ENCODE results near the gene XPC. TPM values are rescaled to one million over a fixed set of nuclear protein-coding genes. Genes with fewer than 3 reads are reported as not detected.
A peak's percentile ranks its signal among the peaks of the same experiment; 100 is the strongest.

Gene XPC
- total and polyA plus RNA-seq, 4 donors, result 12.7 to 26.7 (median 14.2) TPM

- Histone ChIP-seq H3K27ac (ENCODE audit: low read depth in 1 of 2, low read length in 2 of 2) (peak overlapping the region; percentile 60 to 72), H3K4me1 (ENCODE audit: control insufficient read depth in 4 of 4, insufficient read depth in 4 of 4, low read length in 3 of 4) (peaks cover 22 to 92% (median 79%) of the 10 kb centered on the region in 4 donors), H3K9me3 (ENCODE audit: control insufficient read depth in 4 of 4, low read length in 3 of 4) (no peaks in the 10 kb centered on the region), H3K4me3 (ENCODE audit: low read depth in 1 of 3, low read length in 3 of 3) (no peak overlapping the region), H3K27me3 (ENCODE audit: control insufficient read depth in 4 of 4, insufficient read depth in 4 of 4, low read length in 3 of 4) (no peaks in the 10 kb centered on the region), H3K36me3 (ENCODE audit: control insufficient read depth in 4 of 4, insufficient read depth in 3 of 4, low read depth in 1 of 4, low read length in 3 of 4) (peaks cover 0 to 8% (median 5%) of the 10 kb centered on the region in 4 donors), H3K9ac (ENCODE audit: low read depth in 1 of 2, low read length in 2 of 2) (no peak overlapping the region)
- WGBS, result 63% methylated on average over 2 of the region's 2 CpGs
- DNase-seq (ENCODE audit: low spot score), result no peak
- TF ChIP-seq NR2F2 (IDR thresholded peaks at IDR 0.05) (no peak), ZBTB33 (IDR thresholded peaks at IDR 0.05) (no peak), FOXA1 (IDR thresholded peaks at IDR 0.05) (no peak), TAF1 (conservative IDR thresholded peaks at IDR 0.05) (no peak), HNF4A (conservative IDR thresholded peaks at IDR 0.05) (no peak), REST (IDR thresholded peaks at IDR 0.05) (no peak), YY1 (IDR thresholded peaks at IDR 0.05) (no peak), SP1 (IDR thresholded peaks at IDR 0.05) (no peak), RAD21 (IDR thresholded peaks at IDR 0.05) (no peak)
Observed at GRCh38 chr3:14141144-14141543, 37.3 kb downstream of the XPC start.

GRCh38 chr3:14140668-14141067 is 37.7 kb downstream of the XPC start:
- 81% methylated on average over 2 of the region's 2 CpGs for WGBS
- Histone ChIP-seq H3K9ac (ENCODE audit: low read depth in 1 of 2, low read length in 2 of 2) (no peak overlapping the region), H3K9me3 (ENCODE audit: control insufficient read depth in 4 of 4, low read length in 3 of 4) (no peaks in the 10 kb centered on the region), H3K27me3 (ENCODE audit: control insufficient read depth in 4 of 4, insufficient read depth in 4 of 4, low read length in 3 of 4) (no peaks in the 10 kb centered on the region), H3K27ac (ENCODE audit: low read depth in 1 of 2, low read length in 2 of 2) (peak overlapping the region in 1 of 2 donors; percentile 60), H3K4me1 (ENCODE audit: control insufficient read depth in 4 of 4, insufficient read depth in 4 of 4, low read length in 3 of 4) (peaks cover 22 to 93% (median 80%) of the 10 kb centered on the region in 4 donors), H3K36me3 (ENCODE audit: control insufficient read depth in 4 of 4, insufficient read depth in 3 of 4, low read depth in 1 of 4, low read length in 3 of 4) (peaks cover 0 to 10% (median 4%) of the 10 kb centered on the region in 4 donors), H3K4me3 (ENCODE audit: low read depth in 1 of 3, low read length in 3 of 3) (no peak overlapping the region)
- no peak for DNase-seq (ENCODE audit: low spot score)
- TF ChIP-seq YY1 (IDR thresholded peaks at IDR 0.05), result no peak
- TF ChIP-seq HNF4G (IDR thresholded peaks at IDR 0.05), result no peak
- TF ChIP-seq EGR1 (IDR thresholded peaks at IDR 0.05; ENCODE audit: low read depth in 2 of 2), result no peak
- TF ChIP-seq ATF3 (IDR thresholded peaks at IDR 0.05), result no peak
- no peak for TF ChIP-seq REST (IDR thresholded peaks at IDR 0.05)
- no peak for TF ChIP-seq FOXA1 (IDR thresholded peaks at IDR 0.05)
- no peak for TF ChIP-seq TAF1 (conservative IDR thresholded peaks at IDR 0.05)
- no peak for TF ChIP-seq NR2F2 (IDR thresholded peaks at IDR 0.05)
- TF ChIP-seq RAD21 (IDR thresholded peaks at IDR 0.05), result no peak
- TF ChIP-seq GABPA (IDR thresholded peaks at IDR 0.05 in 1 of 2, conservative IDR thresholded peaks at IDR 0.05 in 1 of 2), result no peak
- TF ChIP-seq FOXA2 (IDR thresholded peaks at IDR 0.05), result no peak
- no peak for TF ChIP-seq MAX (IDR thresholded peaks at IDR 0.05)
- TF ChIP-seq RXRA (IDR thresholded peaks at IDR 0.05), result no peak
- no peak for TF ChIP-seq HNF4A (conservative IDR thresholded peaks at IDR 0.05)
- no peak for TF ChIP-seq SP1 (IDR thresholded peaks at IDR 0.05)
- no peak for TF ChIP-seq JUND (IDR thresholded peaks at IDR 0.05)
- no peak for TF ChIP-seq CTCF (IDR thresholded peaks at IDR 0.05; ENCODE audit: low read depth, low read length, missing input control)
- no peak for TF ChIP-seq ZBTB33 (IDR thresholded peaks at IDR 0.05)
